Spinal cord (tissue), 10 donors: ENCODE measurements around the gene WDFY3. TPM values are rescaled to one million over a fixed set of nuclear protein-coding genes. Genes with fewer than 3 reads are reported as not detected.

Experiments used
- DNase-seq, 6 donors: peaks; one replicate each; pipeline versions ENCODE4 v3.0.0 to v3.0.0-alpha.2; 2013 to 2015; ENCODE audit warnings: low spot score in 6 of 6, low read depth in 4 of 6
- H3K27ac ChIP-seq: one replicate; pipeline ENCODE4 v1.5.1; 2013; ENCODE audit warnings: low read depth, low read length, control low read depth
- H3K27me3 ChIP-seq: one replicate; pipeline ENCODE4 v1.6.1; 2013; ENCODE audit warnings: low read length; ENCODE audit not compliant: control insufficient read depth, insufficient read depth
- H3K36me3 ChIP-seq: one replicate; pipeline ENCODE4 v1.6.1; 2013; ENCODE audit warnings: low read length; ENCODE audit not compliant: control insufficient read depth, insufficient read depth
- H3K4me1 ChIP-seq: one replicate; pipeline ENCODE4 v1.6.1; 2013; ENCODE audit warnings: low read length; ENCODE audit not compliant: control insufficient read depth, insufficient read depth
- H3K4me3 ChIP-seq: one replicate; pipeline ENCODE4 v1.5.1; 2013; ENCODE audit warnings: low read depth, low read length, control low read depth
- H3K9me3 ChIP-seq: one replicate; pipeline ENCODE4 v1.6.1; 2013; ENCODE audit warnings: low read length; ENCODE audit not compliant: control insufficient read depth, insufficient read depth
- WGBS: methylation state at CpG from one replicate; pipeline ENCODE4 v1.1.5; 2013; ENCODE audit warnings: missing lambda C conversion rate; ENCODE audit not compliant: insufficient coverage; 5-methylcytosine and 5-hydroxymethylcytosine counted together
- polyA plus RNA-seq, 2 donors: library from polyadenylated mRNA; unstranded; fragments of 120-200 nt; gene quantifications; one replicate each; pipeline ENCODE4 v1.2.1, GENCODE V29; 2013; ENCODE audit not compliant: insufficient read length in 2 of 2
- total RNA-seq, 2 donors: library from RNA; depleted of rRNA in 1 of 2; stranded (reverse); fragments of 120-200 nt in 1 of 2; fragments of >200 nt in 1 of 2; gene quantifications; one replicate each; pipeline versions ENCODE4 v1.2.3 to v1.2.4, GENCODE V29; 2013 to 2014
- donor health status: healthy.

Gene WDFY3
- total and polyA plus RNA-seq, 4 donors: 33.7 to 179 (median 78.4) TPM

DNA sequence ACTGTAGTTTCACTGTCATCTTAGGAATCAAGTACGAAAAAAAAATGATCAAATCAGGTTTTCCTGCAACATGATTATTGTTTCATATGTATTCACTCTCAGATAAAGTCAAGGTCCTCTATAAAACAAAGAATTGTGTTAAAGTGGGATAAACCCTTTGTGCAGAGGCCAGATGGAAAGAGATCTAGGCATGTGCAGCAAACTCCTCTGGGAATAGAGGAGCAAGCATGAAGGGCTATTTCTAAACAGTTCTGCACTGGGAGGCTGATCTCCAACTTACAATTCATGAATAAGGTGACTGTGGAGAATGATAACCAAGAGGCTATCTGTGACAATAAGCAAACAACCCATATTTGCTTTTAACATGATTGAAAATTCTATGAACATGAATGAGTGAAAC, 2.4 kb upstream of the WDFY3 start:
- no peaks in the 10 kb centered on the region for H3K27me3 ChIP-seq
- peak in 1 of 6 donors; percentile 27 for DNase-seq
- H3K4me1 ChIP-seq: peaks cover 6% of the 10 kb centered on the region
- no peaks in the 10 kb centered on the region for H3K36me3 ChIP-seq
- no peak overlapping the region for H3K27ac ChIP-seq
- no CpG with 5 or more reads among the region's 1 CpG for WGBS
- no peaks in the 10 kb centered on the region for H3K9me3 ChIP-seq
- no peak overlapping the region for H3K4me3 ChIP-seq

DNA sequence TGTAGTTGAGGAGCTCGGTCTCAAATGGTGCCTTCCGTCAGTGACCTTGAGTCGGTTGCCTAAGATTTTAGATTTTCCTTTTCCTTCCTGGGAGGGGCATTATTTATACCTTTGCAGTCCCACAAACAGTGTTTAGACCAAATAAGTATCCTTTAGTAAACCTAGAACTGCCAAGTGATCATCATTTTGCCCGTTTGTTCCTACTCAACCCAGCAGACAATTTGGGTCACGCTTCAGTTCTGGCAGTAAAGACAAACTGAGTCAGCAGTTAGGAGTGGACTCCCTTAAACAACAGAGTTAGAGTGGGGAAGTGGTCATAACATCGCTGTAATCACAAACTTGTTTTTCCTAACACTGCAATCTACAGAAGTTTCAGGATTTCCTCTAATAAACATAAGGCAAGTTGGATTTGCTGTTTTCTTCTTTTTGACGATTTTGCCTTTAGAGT, 777 bp upstream of the WDFY3 start:
- Histone ChIP-seq H3K36me3 (no peaks in the 10 kb centered on the region), H3K4me1 (peaks cover 6% of the 10 kb centered on the region), H3K9me3 (no peaks in the 10 kb centered on the region), H3K4me3 (peak overlapping the region; percentile 76), H3K27me3 (no peaks in the 10 kb centered on the region), H3K27ac (peak overlapping the region; percentile 93)
- DNase-seq: no peak
- 0% methylated on average over 3 of the region's 7 CpGs for WGBS

DNA sequence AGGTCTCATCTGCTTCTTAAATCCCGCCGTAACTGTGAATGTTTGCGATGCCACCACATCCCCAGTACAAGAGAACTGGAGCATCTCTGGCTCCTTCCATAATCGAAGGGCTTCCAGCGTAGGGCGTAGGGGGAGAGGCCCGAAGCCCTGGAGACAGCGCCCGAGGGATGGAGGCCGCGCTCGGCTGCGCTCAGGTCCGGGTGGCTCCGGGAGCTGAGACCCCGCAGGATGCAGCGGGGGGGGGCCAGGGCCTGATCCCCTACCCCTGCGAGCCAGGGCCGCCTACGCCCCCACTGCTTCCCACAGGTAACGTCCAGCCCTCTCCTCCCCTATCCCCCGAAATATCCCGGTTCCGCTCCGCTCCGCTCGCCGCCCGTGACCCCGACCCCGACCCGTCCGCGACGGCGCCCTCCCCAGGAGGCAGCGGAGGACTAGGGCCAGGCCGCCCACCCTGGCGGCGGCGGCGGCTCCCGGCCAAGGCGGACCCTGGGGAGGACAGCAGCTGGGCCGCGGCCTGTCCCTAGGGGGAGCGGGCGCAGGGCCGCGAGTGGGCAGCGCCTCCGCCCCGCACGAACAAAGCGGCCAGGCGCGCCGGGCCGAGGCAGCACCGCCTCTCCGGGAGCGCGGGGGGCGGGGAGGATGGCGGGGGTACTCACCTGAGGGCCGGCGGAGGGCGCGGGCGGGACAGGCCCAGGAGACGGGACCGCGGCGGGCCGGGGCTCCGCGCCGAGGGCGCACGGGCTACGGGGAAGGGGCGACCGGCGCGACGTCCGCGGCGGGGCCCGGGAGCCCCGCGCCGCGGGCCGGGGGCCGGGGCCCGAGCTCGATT, 723 bp downstream of the WDFY3 start:
- WGBS: under 1% methylated on average over 96 of the region's 98 CpGs
- DNase-seq: peak in 5 of 6 donors; percentile 31 to 80 (median 49)
- Histone ChIP-seq H3K9me3 (no peaks in the 10 kb centered on the region), H3K27me3 (no peaks in the 10 kb centered on the region), H3K4me3 (peak overlapping the region; percentile 76), H3K27ac (peak overlapping the region; percentile 93), H3K4me1 (peaks cover 4% of the 10 kb centered on the region), H3K36me3 (no peaks in the 10 kb centered on the region)

- peak in 1 of 6 donors; percentile 13 for DNase-seq
- peak overlapping the region; percentile 79 for H3K27ac ChIP-seq
- H3K4me3 ChIP-seq: peak overlapping the region; percentile 76
- no CpG with 5 or more reads among the region's 6 CpGs for WGBS
- H3K27me3 ChIP-seq: no peaks in the 10 kb centered on the region
- H3K9me3 ChIP-seq: no peaks in the 10 kb centered on the region
- H3K4me1 ChIP-seq: peaks cover 4% of the 10 kb centered on the region
- no peaks in the 10 kb centered on the region for H3K36me3 ChIP-seq
Measured at GRCh38 chr4:84964995-84965552, 1.4 kb downstream of the WDFY3 start.

DNA sequence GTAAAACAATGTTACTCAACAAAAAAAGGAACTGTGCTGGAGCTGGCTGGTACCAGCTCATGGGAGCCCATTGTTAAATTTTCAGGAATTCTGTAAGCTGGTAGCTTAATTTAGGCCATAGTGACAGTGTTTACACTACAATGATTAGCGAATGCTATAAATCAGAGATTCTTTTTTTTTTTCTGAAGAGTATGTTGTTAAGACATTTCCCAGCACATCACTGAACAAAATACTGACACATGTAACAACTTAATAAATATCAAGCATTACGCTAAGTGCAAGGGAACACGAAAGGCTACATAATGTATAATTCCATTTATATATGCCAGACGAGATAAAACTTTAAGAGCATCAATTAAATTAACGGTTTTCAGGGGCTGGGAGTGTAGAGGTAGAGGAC, 4.4 kb downstream of the WDFY3 start:
- Histone ChIP-seq H3K4me1 (peaks cover 4% of the 10 kb centered on the region), H3K36me3 (no peaks in the 10 kb centered on the region), H3K4me3 (no peak overlapping the region), H3K9me3 (no peaks in the 10 kb centered on the region), H3K27ac (no peak overlapping the region), H3K27me3 (no peaks in the 10 kb centered on the region)
- no CpG with 5 or more reads among the region's 5 CpGs for WGBS
- DNase-seq: no peak

DNA sequence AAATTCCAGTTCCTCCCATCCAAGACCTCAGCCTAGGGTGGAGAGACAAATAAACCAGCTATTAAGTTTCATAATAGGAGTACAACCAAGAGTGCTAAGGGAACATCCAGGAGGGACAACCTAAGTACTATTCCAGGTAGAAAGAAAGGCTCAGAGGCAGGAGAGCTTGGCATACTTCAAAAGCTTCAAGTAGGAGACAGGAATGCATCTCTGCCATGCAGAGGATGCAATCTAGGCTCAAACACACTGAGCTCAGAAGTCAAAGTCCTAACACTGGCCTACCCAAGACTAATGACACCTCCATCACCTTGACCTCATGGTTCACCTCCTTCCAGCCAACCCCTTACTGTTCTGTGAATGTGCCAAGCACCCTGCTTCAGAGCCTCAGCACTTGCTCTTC, 8.1 kb downstream of the WDFY3 start:
- Histone ChIP-seq H3K36me3 (no peaks in the 10 kb centered on the region), H3K4me3 (no peak overlapping the region), H3K27me3 (no peaks in the 10 kb centered on the region), H3K9me3 (no peaks in the 10 kb centered on the region), H3K27ac (no peak overlapping the region), H3K4me1 (peaks cover 4% of the 10 kb centered on the region)
- no peak for DNase-seq

DNA sequence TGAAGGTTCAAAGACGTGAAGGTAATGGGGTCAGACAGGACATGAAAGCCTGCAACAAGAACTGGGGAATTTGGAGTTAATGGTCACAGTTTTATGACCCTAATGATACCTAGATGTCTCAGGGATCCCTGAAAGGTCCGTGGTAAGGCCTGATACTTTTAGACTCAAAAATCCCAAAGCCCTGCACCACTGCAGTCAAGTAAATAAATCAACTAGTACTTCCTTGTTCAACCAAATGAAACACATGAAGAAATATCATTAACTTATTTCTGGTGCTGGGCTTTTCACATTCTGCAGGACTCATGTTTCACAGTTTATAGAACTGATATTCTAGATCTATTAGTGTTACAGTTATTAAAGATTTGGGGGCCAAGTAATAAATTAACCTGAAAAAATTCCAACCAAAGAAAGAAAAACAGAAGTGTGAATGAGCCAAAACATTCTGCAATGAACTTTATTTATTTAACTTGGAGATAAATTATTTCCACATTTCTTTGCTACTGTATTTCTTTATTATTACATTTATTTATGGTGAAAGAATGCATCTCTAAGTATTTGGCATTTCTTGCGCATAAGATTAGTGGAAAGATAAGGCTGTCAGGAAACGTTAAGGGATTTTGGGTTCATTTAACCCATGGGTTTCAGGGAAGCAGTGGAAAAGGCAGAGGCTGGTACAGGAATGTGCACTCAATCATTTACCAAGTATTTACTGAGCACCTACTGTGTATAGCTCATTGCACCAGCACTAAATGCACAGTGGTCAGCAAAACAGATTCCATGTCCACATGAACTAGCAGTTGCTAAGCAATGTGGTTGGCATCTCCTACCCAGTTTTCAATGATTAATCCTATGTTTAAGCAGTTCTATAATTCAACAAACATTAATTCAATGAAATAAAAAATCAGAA, 8.7 kb downstream of the WDFY3 start:
- Histone ChIP-seq H3K9me3 (no peaks in the 10 kb centered on the region), H3K4me3 (no peak overlapping the region), H3K4me1 (peaks cover 4% of the 10 kb centered on the region), H3K27me3 (no peaks in the 10 kb centered on the region), H3K27ac (no peak overlapping the region), H3K36me3 (no peaks in the 10 kb centered on the region)
- DNase-seq: no peak
- WGBS: 43% methylated on average over 1 of the region's 4 CpGs

GRCh38 chr4:84956014-84956413, 10.5 kb downstream of the WDFY3 start:
- H3K27ac ChIP-seq: no peak overlapping the region

GRCh38 chr4:84954982-84955567, 11.4 kb downstream of the WDFY3 start:
- peaks cover 2% of the 10 kb centered on the region for H3K9me3 ChIP-seq
- 44% methylated on average over 2 of the region's 6 CpGs for WGBS
- no peaks in the 10 kb centered on the region for H3K27me3 ChIP-seq
- no peaks in the 10 kb centered on the region for H3K36me3 ChIP-seq
- no peak for DNase-seq
- H3K27ac ChIP-seq: no peak overlapping the region
- H3K4me1 ChIP-seq: peaks cover 4% of the 10 kb centered on the region
- H3K4me3 ChIP-seq: no peak overlapping the region

More at GRCh38 chr4:84956014-84956413, 10.5 kb downstream of the WDFY3 start:
- Histone ChIP-seq H3K9me3 (peaks cover 2% of the 10 kb centered on the region), H3K36me3 (no peaks in the 10 kb centered on the region), H3K4me1 (peaks cover 4% of the 10 kb centered on the region), H3K27me3 (no peaks in the 10 kb centered on the region), H3K4me3 (no peak overlapping the region)
- 93% methylated on average over 2 of the region's 3 CpGs for WGBS
- DNase-seq: no peak
